ENCODE results near the gene MED22. TPM values are rescaled to one million over a fixed set of nuclear protein-coding genes. Genes with fewer than 3 reads are reported as not detected.
"Not testable (repeated sequence)": the region's sequence is repeated elsewhere in the genome, so short reads cannot be mapped to it uniquely, and the experiment has no call there.

MED22 gene
- total RNA-seq, 1 experiment from 2014 or later: 38.9 TPM

DNA sequence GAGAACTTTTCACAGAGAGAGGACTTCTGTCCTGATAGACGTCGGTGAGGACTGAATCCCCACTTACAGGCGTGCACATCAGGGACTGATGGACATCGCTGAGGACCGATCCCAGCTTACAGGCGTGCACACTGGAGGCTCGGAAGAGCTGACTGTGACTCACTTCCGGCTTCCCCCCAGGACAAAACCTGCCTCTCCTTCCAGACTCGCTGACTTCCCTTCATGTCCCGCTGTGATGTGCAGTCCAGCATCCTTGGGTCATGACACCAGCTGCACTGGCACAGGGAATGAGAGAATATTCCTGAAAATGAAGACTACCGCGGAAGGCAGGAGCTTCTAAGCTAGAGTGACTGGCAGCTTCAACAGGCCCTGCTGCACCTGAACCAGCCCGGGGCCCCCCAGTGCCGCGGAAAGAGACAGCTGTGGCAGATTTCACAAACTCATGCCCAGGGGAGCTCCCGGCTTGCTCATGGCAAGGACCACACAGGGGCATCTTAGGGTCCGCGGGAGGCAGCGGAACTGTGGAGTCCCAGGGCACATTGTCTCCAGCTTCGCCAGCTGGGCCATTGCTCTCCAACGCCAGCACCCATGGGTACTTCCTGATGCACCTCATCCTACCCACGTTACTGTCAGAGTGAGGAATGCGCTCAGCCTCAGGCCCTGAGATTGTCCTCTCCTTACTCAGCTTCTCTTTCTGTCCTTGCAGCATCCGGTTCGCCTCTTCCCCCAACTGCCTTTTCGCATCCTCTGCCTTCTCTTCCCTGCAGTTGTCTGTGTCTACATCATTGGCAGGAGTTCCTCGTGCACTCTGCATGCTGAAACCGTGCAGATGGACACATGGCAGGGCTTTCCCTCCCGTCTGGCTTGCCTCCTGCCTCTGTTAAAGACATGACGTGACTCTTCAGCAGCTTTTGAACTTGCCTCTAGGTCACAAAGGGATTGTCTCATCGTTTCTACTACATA lies 41.4 kb downstream of the MED22 start:
- DNase-seq (ENCODE audit: low read depth): peak; percentile 33

DNA sequence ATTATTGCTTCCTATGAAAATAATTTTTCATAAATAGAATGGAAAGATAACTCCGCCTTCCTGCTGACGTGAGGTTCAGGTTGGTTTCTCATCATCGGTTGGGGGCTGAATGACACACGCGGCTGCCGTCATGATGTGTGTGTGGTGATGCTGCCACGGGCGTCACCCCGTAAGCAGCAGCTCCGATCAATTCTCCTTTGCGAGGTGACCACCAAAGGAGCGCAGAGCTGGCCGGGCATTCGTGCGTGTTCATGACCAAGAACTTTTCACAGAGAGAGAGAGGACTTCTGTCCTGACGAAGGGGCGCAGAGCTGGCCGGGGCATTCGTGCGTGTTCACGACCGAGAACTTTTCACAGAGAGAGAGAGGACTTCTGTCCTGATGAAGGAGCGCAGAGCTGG lies 42.2 kb downstream of the MED22 start:
- DNase-seq (ENCODE audit: low read depth): no peak

DNA sequence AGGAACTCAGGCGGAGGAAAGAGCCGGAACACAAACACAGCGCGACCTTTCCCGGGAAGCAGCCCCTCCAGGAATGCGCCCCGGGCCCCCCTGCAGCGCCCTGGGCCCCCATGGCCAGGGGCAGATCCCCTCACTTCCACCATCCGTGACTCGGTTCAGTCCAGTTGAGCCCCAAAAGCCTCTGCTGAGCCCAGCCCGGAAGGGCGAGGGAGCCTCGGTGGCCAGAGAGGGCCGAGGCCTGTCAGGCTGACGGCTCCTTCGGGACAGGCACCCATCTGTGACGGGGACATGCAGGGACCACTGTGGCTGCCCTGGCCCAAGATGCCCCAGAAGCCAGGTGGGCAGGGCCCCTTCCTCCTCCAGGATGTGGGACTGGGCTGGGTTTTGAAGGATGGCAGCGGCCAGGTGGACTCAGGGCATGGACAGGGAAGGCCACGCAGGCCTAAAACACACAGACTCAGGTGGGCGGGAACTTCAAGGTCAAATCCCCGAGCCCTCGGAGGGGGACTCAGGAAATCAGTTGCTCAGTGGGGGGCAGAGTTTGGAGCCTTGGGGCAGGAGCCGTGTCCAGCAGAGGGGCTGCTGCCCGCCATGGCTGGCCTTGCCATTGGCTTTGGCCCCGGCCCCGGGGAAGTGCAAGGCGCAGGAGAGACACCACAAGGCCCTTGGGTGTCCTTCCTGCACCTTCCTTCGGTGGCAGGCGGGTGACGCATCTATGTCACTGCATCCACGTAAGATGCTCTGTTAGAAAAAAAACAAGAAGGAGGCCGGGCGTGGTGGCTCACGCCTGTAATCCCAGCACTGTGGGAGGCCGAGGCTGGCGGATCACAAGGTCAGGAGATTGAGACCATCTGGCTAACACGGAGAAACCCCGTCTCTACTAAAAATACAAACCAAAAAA lies 43.2 kb downstream of the MED22 start:
- DNase-seq (ENCODE audit: low read depth): no peak

DNA sequence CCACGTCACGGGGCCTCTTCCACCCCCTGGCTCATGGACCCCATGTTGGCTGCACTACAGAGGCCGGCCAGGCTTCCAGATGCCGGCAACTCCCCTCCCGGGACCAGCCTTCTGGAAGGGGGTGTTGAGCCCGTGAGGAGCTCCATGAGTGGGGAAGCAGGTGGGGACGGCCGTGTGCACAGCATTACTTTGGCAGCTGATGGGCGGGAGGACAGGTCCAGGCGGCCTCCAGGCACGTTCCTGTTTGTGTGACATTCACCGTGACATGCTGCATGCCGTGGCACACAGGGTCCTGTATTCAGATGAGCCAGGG lies 43.8 kb downstream of the MED22 start:
- DNase-seq (ENCODE audit: low read depth): no peak

DNA sequence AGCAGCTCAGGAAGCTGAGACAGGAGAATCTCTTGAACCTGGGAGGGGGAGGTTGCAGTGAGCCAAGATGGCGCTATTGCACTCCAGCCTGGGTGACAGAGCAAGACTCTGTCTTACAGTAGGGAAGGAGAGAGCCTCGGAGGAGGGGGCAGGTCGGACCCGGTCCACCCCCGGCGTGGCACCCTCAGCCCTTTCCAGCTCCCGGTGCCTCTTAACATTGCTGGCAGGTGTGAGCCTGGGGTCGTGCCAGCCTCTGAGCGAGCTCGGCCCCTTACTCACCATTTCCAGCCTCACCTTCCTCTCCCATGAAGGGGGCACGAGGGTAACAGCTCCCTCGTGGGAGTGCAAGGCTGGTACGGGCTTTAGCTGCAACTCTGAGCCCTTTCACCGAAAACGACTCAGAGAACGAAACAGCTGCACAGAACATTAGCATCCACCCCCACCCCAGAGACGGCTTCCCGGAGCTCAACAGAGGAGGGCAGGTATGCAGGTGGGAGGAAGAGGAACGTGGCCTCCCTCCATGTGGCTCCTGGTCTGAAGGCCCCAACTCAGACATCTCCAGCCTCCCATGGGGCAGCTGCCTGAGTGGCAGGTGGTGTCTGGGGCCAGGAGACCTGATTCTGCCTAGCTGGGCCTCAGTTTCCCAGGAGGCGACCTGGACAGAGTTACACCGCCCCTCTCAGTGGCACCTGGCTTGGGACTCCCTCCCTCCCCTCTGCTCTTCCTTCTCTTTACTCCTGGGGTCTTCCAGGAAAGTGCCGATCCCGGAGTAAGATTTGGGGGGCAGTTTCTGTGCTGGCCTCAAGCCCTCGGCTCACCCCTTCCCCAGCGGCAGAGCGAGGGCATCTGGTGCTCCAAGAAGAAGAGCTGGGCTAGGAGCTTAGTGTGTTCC lies 44.4 kb downstream of the MED22 start:
- DNase-seq (ENCODE audit: low read depth): no peak

DNA sequence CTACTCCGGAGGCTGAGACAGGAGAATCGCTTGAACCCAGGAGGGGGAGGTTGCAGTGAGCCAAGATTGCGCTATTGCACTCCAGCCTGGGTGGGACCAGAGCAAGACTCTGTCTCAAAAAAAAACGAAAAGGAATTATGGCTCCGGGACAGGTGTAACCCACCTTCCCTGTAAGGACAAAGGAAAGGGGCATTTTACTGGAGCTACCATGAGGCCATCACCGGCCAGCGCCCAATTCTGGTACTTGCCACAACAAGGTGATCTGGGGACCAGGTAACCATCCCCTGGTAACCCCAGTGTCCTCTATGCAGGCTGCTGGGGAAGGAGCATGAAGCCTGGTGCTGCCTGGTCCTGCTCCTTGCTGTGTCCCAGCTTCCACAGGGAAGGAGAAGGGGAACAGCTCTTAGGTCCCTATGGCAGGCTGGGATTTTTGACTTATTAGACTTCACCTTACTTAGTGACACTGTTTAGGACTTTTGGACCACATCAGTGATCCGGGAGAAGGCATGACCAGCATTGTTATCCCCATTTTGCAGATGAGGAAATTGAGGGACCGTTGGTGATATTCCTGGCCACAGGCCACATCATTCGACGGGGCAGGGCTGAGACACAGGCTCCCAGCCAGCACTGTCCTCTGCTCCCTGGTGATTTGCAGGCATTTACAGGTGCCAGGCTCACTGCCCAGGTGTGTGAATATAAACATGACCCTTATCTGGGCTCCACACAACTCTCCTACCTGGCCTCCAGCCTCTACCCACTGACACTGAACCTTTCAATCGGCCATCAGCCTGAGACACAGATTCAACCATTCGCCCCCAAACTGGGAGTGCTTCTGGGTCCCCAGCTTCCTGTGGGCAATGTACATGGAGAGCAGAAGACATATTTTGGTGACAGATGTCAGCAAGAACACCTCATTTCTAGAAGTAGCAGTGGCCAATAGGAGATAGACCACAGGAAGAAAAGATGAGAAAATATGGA lies 46.4 kb downstream of the MED22 start:
- DNase-seq (ENCODE audit: low read depth): no peak

DNA sequence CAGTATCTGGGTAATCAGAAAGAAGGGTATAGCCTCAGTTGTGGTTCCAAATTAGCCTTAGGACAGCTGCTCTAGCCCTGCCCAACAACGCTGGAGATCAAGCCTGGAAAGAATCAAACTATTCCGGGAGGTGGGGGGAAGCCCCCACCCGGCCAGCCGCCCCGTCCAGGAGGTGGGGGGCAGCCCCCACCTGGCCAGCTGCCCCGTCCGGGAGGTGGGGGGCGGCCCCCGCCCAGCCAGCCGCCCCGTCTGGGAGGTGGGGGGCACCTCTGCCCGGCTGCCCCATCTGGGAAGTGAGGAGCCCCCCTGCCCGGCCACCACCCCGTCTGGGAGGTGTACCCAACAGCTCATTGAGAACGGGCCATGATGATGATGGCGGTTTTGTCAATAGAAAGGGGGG lies 47.9 kb downstream of the MED22 start:
- not testable (repeated sequence) for DNase-seq (ENCODE audit: low read depth)

DNA sequence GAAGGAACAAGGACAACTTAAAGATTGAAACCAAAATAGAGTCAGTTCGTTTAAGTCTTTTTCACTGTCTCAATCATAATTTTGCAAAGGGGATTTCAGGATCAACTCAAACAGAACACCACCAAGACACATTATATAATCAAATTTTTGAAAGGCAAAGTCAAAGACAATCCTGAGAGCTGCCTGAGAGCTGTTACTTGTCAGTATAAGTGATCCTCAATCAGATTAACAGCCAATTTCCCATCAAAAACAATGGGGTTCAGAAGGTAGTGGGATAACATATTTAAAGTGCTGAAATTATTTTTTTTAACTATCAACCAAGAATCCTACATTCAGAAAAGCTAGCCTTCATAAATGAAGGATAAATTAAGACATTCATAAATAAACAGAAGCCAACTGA lies 53.7 kb downstream of the MED22 start:
- DNase-seq (ENCODE audit: low read depth): no peak

DNA sequence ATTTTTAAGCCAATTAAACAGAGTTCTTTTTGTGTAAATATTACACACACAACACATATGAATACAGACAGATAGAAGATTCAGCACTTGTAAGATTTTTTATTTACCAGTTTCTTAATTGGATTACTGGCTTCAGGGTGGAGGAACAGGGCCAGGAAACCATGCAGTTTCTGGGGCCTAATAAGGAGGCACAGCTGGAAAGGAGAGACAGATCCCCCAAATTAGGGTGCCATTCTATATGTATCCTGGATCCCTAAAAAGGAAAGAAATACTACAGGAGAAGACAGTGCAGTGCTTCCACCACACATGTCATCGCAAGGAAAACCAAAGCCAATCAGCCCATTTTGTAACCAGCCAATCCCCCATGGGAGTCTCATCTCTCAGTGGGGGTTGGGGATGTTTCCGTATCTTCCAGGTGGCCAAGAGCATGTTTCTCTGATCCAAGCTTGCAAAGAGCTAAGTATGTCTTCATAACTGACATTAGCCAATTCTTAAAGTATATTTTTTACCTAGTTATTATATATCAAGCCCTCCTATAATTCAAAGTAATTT lies 57.1 kb downstream of the MED22 start:
- no peak for DNase-seq (ENCODE audit: low read depth)

Other genes starting within 250 kb of the MED22 start
- 6.1 and 11.8 TPM in 2 replicates for gene RALGDS, start 226.9 kb downstream of the MED22 start, total RNA-seq (2014; rRNA removed; shearing (Covaris generic))
- gene GBGT1, start 184.2 kb downstream of the MED22 start, total RNA-seq (2014; rRNA removed; shearing (Covaris generic)): 0.05 and 0.44 TPM in 2 replicates
- not detected in 2 replicates for gene OBP2B, start 138.9 kb downstream of the MED22 start, total RNA-seq (2014; rRNA removed; shearing (Covaris generic))
- not detected in 2 replicates for gene ABO, start 72.9 kb downstream of the MED22 start, total RNA-seq (2014; rRNA removed; shearing (Covaris generic))
- 4.2 and 12.8 TPM in 2 replicates for gene SURF6, start 11.9 kb downstream of the MED22 start, total RNA-seq (2014; rRNA removed; shearing (Covaris generic))
- gene RPL7A, start 87 bp upstream of the MED22 start, total RNA-seq (2014; rRNA removed; shearing (Covaris generic)): 1,496 and 1,702 TPM in 2 replicates
- 26.1 and 29.3 TPM in 2 replicates for gene SURF1, start 8.4 kb upstream of the MED22 start, total RNA-seq (2014; rRNA removed; shearing (Covaris generic))
- 19.8 and 23.5 TPM in 2 replicates for gene SURF2, start 8.4 kb upstream of the MED22 start, total RNA-seq (2014; rRNA removed; shearing (Covaris generic))
- gene SURF4, start 27.9 kb upstream of the MED22 start, total RNA-seq (2014; rRNA removed; shearing (Covaris generic)): 407 and 555 TPM in 2 replicates
- not detected in 2 replicates for gene STKLD1, start 28.2 kb upstream of the MED22 start, total RNA-seq (2014; rRNA removed; shearing (Covaris generic))
- 17.2 and 21.2 TPM in 2 replicates for gene REXO4, start 69.9 kb upstream of the MED22 start, total RNA-seq (2014; rRNA removed; shearing (Covaris generic))
- gene ADAMTS13, start 74.2 kb upstream of the MED22 start, total RNA-seq (2014; rRNA removed; shearing (Covaris generic)): 0.20 TPM in 1 of 2 replicates, not detected in the other
- 2.6 and 6.6 TPM in 2 replicates for gene CACFD1, start 111.8 kb upstream of the MED22 start, total RNA-seq (2014; rRNA removed; shearing (Covaris generic))
- gene SLC2A6, start 131.0 kb upstream of the MED22 start, total RNA-seq (2014; rRNA removed; shearing (Covaris generic)): 12.2 and 14.6 TPM in 2 replicates
- not detected in 2 replicates for gene MYMK, start 176.8 kb upstream of the MED22 start, total RNA-seq (2014; rRNA removed; shearing (Covaris generic))
- gene ADAMTSL2, start 186.6 kb upstream of the MED22 start, total RNA-seq (2014; rRNA removed; shearing (Covaris generic)): 0.07 and 0.10 TPM in 2 replicates

All from M059J (cell line).